GM18517 (cell line): ENCODE data around the gene SEPTIN11.

Experiments
- ATAC-seq: cut with Tn5 transposase; IDR thresholded peaks from one replicate; pipeline ENCODE4 v1.9.1; 2021; ENCODE audit warnings: mild to moderate bottlenecking, moderate library complexity; ENCODE audit not compliant: unreplicated experiment

The SEPTIN11 gene

GRCh38 chr4:76977736-76978350 lies 28.3 kb downstream of the SEPTIN11 start:
- ATAC-seq: no peak

- no peak for ATAC-seq
Measured at GRCh38 chr4:76979236-76979635, 29.7 kb downstream of the SEPTIN11 start.

GRCh38 chr4:76980261-76980660 lies 30.7 kb downstream of the SEPTIN11 start:
- no peak for ATAC-seq

- no peak for ATAC-seq
Measured at GRCh38 chr4:76981644-76982043, 32.1 kb downstream of the SEPTIN11 start.

GRCh38 chr4:76982638-76983584 lies 33.4 kb downstream of the SEPTIN11 start:
- no peak for ATAC-seq

- peak; percentile 65 for ATAC-seq
Measured at GRCh38 chr4:76984127-76984526, 34.6 kb downstream of the SEPTIN11 start.

GRCh38 chr4:76984788-76985211 lies 35.2 kb downstream of the SEPTIN11 start:
- no peak for ATAC-seq

GRCh38 chr4:76987153-76987591 lies 37.6 kb downstream of the SEPTIN11 start:
- no peak for ATAC-seq

GRCh38 chr4:76987685-76988084 lies 38.1 kb downstream of the SEPTIN11 start:
- ATAC-seq: no peak

- ATAC-seq: no peak
Measured at GRCh38 chr4:76989391-76990061, 40.0 kb downstream of the SEPTIN11 start.

- ATAC-seq: no peak
Measured at GRCh38 chr4:76990288-76991080, 40.9 kb downstream of the SEPTIN11 start.

- no peak for ATAC-seq
Measured at GRCh38 chr4:76991161-76991660, 41.7 kb downstream of the SEPTIN11 start.

- peak; percentile 85 for ATAC-seq
Measured at GRCh38 chr4:76993787-76994641, 44.5 kb downstream of the SEPTIN11 start.

- ATAC-seq: no peak
Measured at GRCh38 chr4:76995776-76996175, 46.2 kb downstream of the SEPTIN11 start.

GRCh38 chr4:76996445-76996844 lies 46.9 kb downstream of the SEPTIN11 start:
- no peak for ATAC-seq

GRCh38 chr4:76997077-76997476 lies 47.5 kb downstream of the SEPTIN11 start:
- no peak for ATAC-seq

- ATAC-seq: no peak
Measured at GRCh38 chr4:76997532-76997931, 48.0 kb downstream of the SEPTIN11 start.

- ATAC-seq: no peak
Measured at GRCh38 chr4:76998251-76998901, 48.8 kb downstream of the SEPTIN11 start.
